ENCODE measurements around the gene BASP1. TPM values are rescaled to one million over a fixed set of nuclear protein-coding genes. Genes with fewer than 3 reads are reported as not detected.

BASP1 gene
- polyA plus RNA-seq, 1 donor from 2014 or later: 974 TPM

DNA sequence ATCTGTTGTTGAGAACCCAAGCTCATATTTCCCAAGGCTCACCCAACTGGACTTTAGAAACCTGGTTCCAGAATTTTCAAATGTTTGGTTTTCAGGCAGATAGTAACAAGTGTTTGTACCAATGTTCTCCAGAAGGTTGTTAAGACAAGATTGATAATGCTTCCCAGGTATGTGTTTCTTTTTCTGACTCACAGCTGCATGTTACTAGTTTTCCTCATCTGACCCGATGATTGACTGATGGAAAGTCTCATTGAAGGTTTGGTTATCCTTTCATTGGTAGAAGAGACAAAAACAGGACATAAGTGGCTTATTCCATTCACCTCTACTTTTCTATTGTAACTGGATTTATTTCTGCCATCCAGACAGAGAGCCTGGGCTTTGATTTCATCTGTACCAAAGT is 10.4 kb downstream of the BASP1 start:
- H4K20me1 ChIP-seq (ENCODE audit: insufficient read depth): peaks cover 86% of the 10 kb centered on the region
- peaks cover 18% of the 10 kb centered on the region for H3F3A ChIP-seq (ENCODE audit: insufficient read depth, low read length, poor library complexity, severe bottlenecking)
- no peak overlapping the region for H3K4me2 ChIP-seq (ENCODE audit: low read length)
- no peaks in the 10 kb centered on the region for H3K9me3 ChIP-seq (ENCODE audit: low read length)
- no peaks in the 10 kb centered on the region for H3K9me2 ChIP-seq (ENCODE audit: insufficient read depth, low read length)
- H3K36me3 ChIP-seq (ENCODE audit: insufficient read depth, low read length): peaks cover 31% of the 10 kb centered on the region
- peaks cover 93% of the 10 kb centered on the region for H3K79me2 ChIP-seq (replicated peaks; ENCODE audit: insufficient read depth, low read length)
- no peaks in the 10 kb centered on the region for H3K27me3 ChIP-seq (ENCODE audit: insufficient read depth, low read depth, low read length)
- TF ChIP-seq, protein P1, sequence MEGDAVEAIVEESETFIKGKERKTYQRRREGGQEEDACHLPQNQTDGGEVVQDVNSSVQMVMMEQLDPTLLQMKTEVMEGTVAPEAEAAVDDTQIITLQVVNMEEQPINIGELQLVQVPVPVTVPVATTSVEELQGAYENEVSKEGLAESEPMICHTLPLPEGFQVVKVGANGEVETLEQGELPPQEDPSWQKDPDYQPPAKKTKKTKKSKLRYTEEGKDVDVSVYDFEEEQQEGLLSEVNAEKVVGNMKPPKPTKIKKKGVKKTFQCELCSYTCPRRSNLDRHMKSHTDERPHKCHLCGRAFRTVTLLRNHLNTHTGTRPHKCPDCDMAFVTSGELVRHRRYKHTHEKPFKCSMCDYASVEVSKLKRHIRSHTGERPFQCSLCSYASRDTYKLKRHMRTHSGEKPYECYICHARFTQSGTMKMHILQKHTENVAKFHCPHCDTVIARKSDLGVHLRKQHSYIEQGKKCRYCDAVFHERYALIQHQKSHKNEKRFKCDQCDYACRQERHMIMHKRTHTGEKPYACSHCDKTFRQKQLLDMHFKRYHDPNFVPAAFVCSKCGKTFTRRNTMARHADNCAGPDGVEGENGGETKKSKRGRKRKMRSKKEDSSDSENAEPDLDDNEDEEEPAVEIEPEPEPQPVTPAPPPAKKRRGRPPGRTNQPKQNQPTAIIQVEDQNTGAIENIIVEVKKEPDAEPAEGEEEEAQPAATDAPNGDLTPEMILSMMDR (IDR thresholded peaks at IDR 0.05; ENCODE audit: poor library complexity, severe bottlenecking): no peak
- TF ChIP-seq SMC3 (conservative IDR thresholded peaks at IDR 0.05; ENCODE audit: poor library complexity) (no peak), EP300 (conservative IDR thresholded peaks at IDR 0.05; ENCODE audit: poor library complexity, severe bottlenecking) (no peak), TAF1 (IDR thresholded peaks at IDR 0.05; ENCODE audit: low read depth) (no peak), EZH2 (IDR thresholded peaks at IDR 0.05; ENCODE audit: borderline replicate concordance, insufficient read depth, low read length, poor library complexity, severe bottlenecking) (no peak), POLR2AphosphoS5 (IDR thresholded peaks at IDR 0.05) (no peak)
- no peak overlapping the region for H3K9ac ChIP-seq (ENCODE audit: low read length)
- H3K27ac ChIP-seq (ENCODE audit: low read length): no peak overlapping the region
- no peak overlapping the region for H3K4me3 ChIP-seq (ENCODE audit: low read length)
- H2AFZ ChIP-seq (ENCODE audit: low read depth, low read length): no peak overlapping the region

DNA sequence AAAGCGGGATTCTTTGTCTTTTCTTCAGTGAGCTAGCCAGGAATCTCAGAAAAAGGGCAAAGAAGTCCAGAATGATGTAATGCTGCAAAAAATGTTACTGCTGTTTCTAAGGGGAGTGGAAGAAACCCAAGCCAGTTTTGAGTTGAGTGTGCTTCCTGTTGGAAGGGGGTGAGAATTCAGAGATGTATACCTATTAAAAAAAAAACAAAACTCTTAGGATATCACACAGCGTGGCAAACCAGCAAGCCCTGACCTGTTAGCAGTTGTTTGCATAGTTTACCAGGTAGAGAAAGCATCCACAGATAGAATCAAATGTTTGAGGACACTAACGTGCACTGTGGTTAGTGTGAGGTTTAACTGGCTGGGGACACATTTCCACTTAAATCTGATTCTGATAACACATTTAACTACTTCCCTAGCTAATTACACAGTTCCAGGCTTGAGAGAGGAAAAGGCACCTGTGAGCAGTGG is 11.4 kb downstream of the BASP1 start:
- H3K9ac ChIP-seq (ENCODE audit: low read length): no peak overlapping the region
- H3K4me3 ChIP-seq (ENCODE audit: low read length): no peak overlapping the region
- H2AFZ ChIP-seq (ENCODE audit: low read depth, low read length): no peak overlapping the region
- H3K27ac ChIP-seq (ENCODE audit: low read length): no peak overlapping the region
- peaks cover 35% of the 10 kb centered on the region for H3K36me3 ChIP-seq (ENCODE audit: insufficient read depth, low read length)
- peaks cover 86% of the 10 kb centered on the region for H4K20me1 ChIP-seq (ENCODE audit: insufficient read depth)
- H3K27me3 ChIP-seq (ENCODE audit: insufficient read depth, low read depth, low read length): no peaks in the 10 kb centered on the region
- TF ChIP-seq SMC3 (conservative IDR thresholded peaks at IDR 0.05; ENCODE audit: poor library complexity): no peak
- TF ChIP-seq MXI1 (conservative IDR thresholded peaks at IDR 0.05; ENCODE audit: poor library complexity, severe bottlenecking): no peak
- no peak for TF ChIP-seq POLR2AphosphoS5 (IDR thresholded peaks at IDR 0.05)
- TF ChIP-seq, protein P2, sequence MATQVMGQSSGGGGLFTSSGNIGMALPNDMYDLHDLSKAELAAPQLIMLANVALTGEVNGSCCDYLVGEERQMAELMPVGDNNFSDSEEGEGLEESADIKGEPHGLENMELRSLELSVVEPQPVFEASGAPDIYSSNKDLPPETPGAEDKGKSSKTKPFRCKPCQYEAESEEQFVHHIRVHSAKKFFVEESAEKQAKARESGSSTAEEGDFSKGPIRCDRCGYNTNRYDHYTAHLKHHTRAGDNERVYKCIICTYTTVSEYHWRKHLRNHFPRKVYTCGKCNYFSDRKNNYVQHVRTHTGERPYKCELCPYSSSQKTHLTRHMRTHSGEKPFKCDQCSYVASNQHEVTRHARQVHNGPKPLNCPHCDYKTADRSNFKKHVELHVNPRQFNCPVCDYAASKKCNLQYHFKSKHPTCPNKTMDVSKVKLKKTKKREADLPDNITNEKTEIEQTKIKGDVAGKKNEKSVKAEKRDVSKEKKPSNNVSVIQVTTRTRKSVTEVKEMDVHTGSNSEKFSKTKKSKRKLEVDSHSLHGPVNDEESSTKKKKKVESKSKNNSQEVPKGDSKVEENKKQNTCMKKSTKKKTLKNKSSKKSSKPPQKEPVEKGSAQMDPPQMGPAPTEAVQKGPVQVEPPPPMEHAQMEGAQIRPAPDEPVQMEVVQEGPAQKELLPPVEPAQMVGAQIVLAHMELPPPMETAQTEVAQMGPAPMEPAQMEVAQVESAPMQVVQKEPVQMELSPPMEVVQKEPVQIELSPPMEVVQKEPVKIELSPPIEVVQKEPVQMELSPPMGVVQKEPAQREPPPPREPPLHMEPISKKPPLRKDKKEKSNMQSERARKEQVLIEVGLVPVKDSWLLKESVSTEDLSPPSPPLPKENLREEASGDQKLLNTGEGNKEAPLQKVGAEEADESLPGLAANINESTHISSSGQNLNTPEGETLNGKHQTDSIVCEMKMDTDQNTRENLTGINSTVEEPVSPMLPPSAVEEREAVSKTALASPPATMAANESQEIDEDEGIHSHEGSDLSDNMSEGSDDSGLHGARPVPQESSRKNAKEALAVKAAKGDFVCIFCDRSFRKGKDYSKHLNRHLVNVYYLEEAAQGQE (IDR thresholded peaks at IDR 0.05; ENCODE audit: borderline replicate concordance): no peak
- no peak for TF ChIP-seq TAF1 (IDR thresholded peaks at IDR 0.05; ENCODE audit: low read depth)
- no peak for TF ChIP-seq EZH2 (IDR thresholded peaks at IDR 0.05; ENCODE audit: borderline replicate concordance, insufficient read depth, low read length, poor library complexity, severe bottlenecking)
- no peak for TF ChIP-seq EP300 (conservative IDR thresholded peaks at IDR 0.05; ENCODE audit: poor library complexity, severe bottlenecking)
- no peak for TF ChIP-seq RAD21 (conservative IDR thresholded peaks at IDR 0.05)
- TF ChIP-seq, protein P1 (IDR thresholded peaks at IDR 0.05; ENCODE audit: poor library complexity, severe bottlenecking): no peak
- H3K9me3 ChIP-seq (ENCODE audit: low read length): no peaks in the 10 kb centered on the region
- H3K9me2 ChIP-seq (ENCODE audit: insufficient read depth, low read length): no peaks in the 10 kb centered on the region
- peaks cover 13% of the 10 kb centered on the region for H3F3A ChIP-seq (ENCODE audit: insufficient read depth, low read length, poor library complexity, severe bottlenecking)
- peaks cover 93% of the 10 kb centered on the region for H3K79me2 ChIP-seq (replicated peaks; ENCODE audit: insufficient read depth, low read length)
- H3K4me2 ChIP-seq (ENCODE audit: low read length): no peak overlapping the region

Measured in neural cell (in vitro differentiated cells).